CD4-positive, alpha-beta T cell treated with Interferon alpha-2 for 1 hour (primary cell): ENCODE measurements around the gene GPR137.
"Not testable (repeated sequence)": the region's sequence is repeated elsewhere in the genome, so short reads cannot be mapped to it uniquely, and the experiment has no call there.

Experiments used
- DNase-seq, 2 donors: peaks; one replicate each; pipeline ENCODE4 v3.0.0-alpha.2; 2020 to 2022

Gene GPR137

GRCh38 chr11:64305075-64305690 is 19.5 kb downstream of the GPR137 start, which contains the start of gene ESRRA:
Gene ESRRA, plus strand, starts transcription at chr11:64305524. Its CDS starts 1,656 bp downstream, at chr11:64307180.
- DNase-seq = peak; percentile 98 to 99

- DNase-seq = peak; percentile 71 to 80
These were observed 20.3 kb downstream of the GPR137 start for GRCh38 chr11:64305691-64306562.

- DNase-seq = no peak
These were observed 20.9 kb downstream of the GPR137 start for GRCh38 chr11:64306563-64306875.

GRCh38 chr11:64306876-64307622 is 21.4 kb downstream of the GPR137 start:
- DNase-seq = no peak

- DNase-seq = not testable (repeated sequence)
These were observed 22.1 kb downstream of the GPR137 start for GRCh38 chr11:64307795-64308194.

- no peak for DNase-seq
These were observed 27.3 kb downstream of the GPR137 start for GRCh38 chr11:64312947-64313346.

GRCh38 chr11:64313491-64314145 is 28.0 kb downstream of the GPR137 start:
- no peak for DNase-seq

- DNase-seq = no peak
These were observed 28.6 kb downstream of the GPR137 start for GRCh38 chr11:64314146-64314804.

GRCh38 chr11:64314805-64315561 is 29.3 kb downstream of the GPR137 start:
- no peak for DNase-seq

GRCh38 chr11:64315667-64316526 is 30.2 kb downstream of the GPR137 start:
- not testable (repeated sequence) for DNase-seq

GRCh38 chr11:64316672-64317324 is 31.1 kb downstream of the GPR137 start:
- DNase-seq = peak; percentile 45 to 53

GRCh38 chr11:64317325-64317960 is 31.8 kb downstream of the GPR137 start, which contains the start of gene TRMT112:
Gene TRMT112, minus strand, starts transcription at chr11:64317559. Its CDS starts 33 bp downstream, at chr11:64317526.
- peak; percentile 96 to 99 for DNase-seq

GRCh38 chr11:64317961-64318765 is 32.5 kb downstream of the GPR137 start, which contains the start of gene PRDX5:
Gene PRDX5, plus strand, starts transcription at chr11:64318121. Its CDS starts 95 bp downstream, at chr11:64318216.
- DNase-seq = peak; percentile 97

GRCh38 chr11:64318766-64319761 is 33.4 kb downstream of the GPR137 start:
- no peak for DNase-seq

GRCh38 chr11:64320556-64320955 is 34.9 kb downstream of the GPR137 start:
- no peak for DNase-seq

- DNase-seq = no peak
These were observed 35.4 kb downstream of the GPR137 start for GRCh38 chr11:64321026-64321425.

GRCh38 chr11:64321533-64321932 is 35.9 kb downstream of the GPR137 start:
- no peak for DNase-seq
